T-helper 1 cell (primary cell): ENCODE measurements around the gene RPTOR.
"Not testable (repeated sequence)": the region's sequence is repeated elsewhere in the genome, so short reads cannot be mapped to it uniquely, and the experiment has no call there.

Experiments
- DNase-seq, 5 donors: peaks; one replicate each; pipeline ENCODE4 v3.0.0-alpha.2; 2012 to 2020
- total RNA-seq, 4 donors: gene quantifications; one replicate each; lab custom pipeline; 2026; lab: John Stamatoyannopoulos, UW

The RPTOR gene
- total RNA-seq: 69.8 to 107 (median 87.4) reads per million in 4 donors

- peak; percentile 70 to 88 (median 78) for DNase-seq
Measured at GRCh38 chr17:80544655-80545498, at the start of gene RPTOR. TSS of gene RPTOR (plus strand) at chr17:80544838. CDS start at chr17:80545630, 792 bp downstream.

- DNase-seq: peak in 1 of 5 donors; percentile 51
Measured at GRCh38 chr17:80497726-80498241, 46.9 kb upstream of the RPTOR start.

- no peak for DNase-seq
Measured at GRCh38 chr17:80498242-80498919, 46.3 kb upstream of the RPTOR start.

- no peak for DNase-seq
Measured at GRCh38 chr17:80498920-80499410, 45.7 kb upstream of the RPTOR start.

GRCh38 chr17:80499560-80499959, 45.1 kb upstream of the RPTOR start:
- DNase-seq: no peak

- DNase-seq: no peak
Measured at GRCh38 chr17:80499961-80500665, 44.5 kb upstream of the RPTOR start.

GRCh38 chr17:80501741-80502577, 42.7 kb upstream of the RPTOR start:
- DNase-seq: no peak

GRCh38 chr17:80502578-80502877, 42.1 kb upstream of the RPTOR start:
- DNase-seq: no peak

GRCh38 chr17:80503031-80503430, 41.6 kb upstream of the RPTOR start:
- DNase-seq: no peak

GRCh38 chr17:80503921-80504320, 40.7 kb upstream of the RPTOR start:
- no peak for DNase-seq

- DNase-seq: no peak
Measured at GRCh38 chr17:80504686-80505413, 39.8 kb upstream of the RPTOR start.

GRCh38 chr17:80507177-80507576, 37.5 kb upstream of the RPTOR start:
- not testable (repeated sequence) for DNase-seq

- no peak for DNase-seq
Measured at GRCh38 chr17:80507965-80508364, 36.7 kb upstream of the RPTOR start.

- DNase-seq: no peak
Measured at GRCh38 chr17:80509311-80509710, 35.3 kb upstream of the RPTOR start.

- DNase-seq: no peak
Measured at GRCh38 chr17:80510132-80510531, 34.5 kb upstream of the RPTOR start.

GRCh38 chr17:80510772-80511171, 33.9 kb upstream of the RPTOR start:
- no peak for DNase-seq

- no peak for DNase-seq
Measured at GRCh38 chr17:80511222-80512180, 33.1 kb upstream of the RPTOR start.

- DNase-seq: no peak
Measured at GRCh38 chr17:80512233-80512632, 32.4 kb upstream of the RPTOR start.

GRCh38 chr17:80513201-80513600, 31.4 kb upstream of the RPTOR start:
- no peak for DNase-seq

GRCh38 chr17:80513892-80514291, 30.7 kb upstream of the RPTOR start:
- no peak for DNase-seq
